NCI-H2196 (cell line): ENCODE measurements around the gene KSR1.

ENCODE experiments used
- DNase-seq: peaks from one replicate; lab custom pipeline; 2025; ENCODE audit not compliant: unreplicated experiment; lab: John Stamatoyannopoulos, UW

KSR1 gene

DNA sequence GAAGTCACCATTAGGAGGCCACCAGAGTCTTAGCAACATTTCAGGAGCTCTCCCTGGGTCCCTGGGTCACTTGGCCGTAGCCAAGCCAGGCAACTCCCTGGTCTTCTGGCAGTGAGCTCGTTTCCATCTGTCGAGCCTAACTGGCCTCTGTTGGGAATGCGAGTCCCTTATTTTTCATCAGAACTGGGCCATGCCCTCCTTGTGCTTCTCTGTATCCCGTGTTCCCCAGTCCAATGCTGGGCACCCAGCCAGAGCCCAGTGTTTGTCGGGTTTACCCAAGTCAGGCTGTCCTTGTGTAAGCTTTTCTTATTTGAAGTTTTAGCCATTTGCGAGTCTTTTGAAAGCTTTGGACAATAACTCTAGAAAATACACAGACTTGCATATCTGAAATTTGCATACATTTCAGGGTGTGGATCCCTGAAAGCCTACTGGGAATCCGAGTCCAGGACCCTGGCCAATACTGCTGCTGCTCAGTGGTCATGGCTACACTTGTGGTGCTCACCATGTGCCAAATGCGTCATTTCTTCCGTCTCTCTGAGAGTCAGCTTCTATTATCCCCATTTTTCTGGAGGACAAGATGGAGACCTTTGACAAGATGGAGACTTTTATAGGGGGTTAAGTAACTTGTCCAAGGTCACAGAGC lies 93.1 kb downstream of the KSR1 start:
- DNase-seq = no peak

GRCh38 chr17:27550291-27550930 lies 94.2 kb downstream of the KSR1 start:
- no peak for DNase-seq

DNA sequence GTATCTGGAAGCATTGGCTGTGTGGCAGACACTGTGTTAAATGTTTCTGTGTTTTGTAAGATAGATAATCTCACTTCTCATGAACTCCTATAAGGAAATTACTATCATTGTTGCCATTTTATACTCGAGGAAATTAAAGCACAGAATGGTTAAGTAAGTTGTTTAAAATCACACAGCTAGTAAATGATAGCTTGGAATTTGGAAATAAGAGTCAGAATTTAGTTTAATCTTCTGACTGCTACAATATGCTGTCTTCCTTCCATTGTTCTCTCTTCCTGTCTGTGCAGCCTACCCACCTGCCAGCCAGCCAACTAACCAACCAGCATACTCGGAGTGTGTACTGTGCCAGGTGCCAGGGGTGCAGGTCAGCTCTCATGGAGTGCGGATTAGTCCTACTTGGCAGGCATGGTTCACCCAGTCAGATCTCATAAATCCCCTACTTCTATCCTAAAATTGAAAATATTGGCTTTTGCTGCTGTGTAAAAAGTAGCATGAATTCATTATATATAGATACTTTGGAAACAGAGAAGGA lies 94.8 kb downstream of the KSR1 start:
- DNase-seq = no peak

DNA sequence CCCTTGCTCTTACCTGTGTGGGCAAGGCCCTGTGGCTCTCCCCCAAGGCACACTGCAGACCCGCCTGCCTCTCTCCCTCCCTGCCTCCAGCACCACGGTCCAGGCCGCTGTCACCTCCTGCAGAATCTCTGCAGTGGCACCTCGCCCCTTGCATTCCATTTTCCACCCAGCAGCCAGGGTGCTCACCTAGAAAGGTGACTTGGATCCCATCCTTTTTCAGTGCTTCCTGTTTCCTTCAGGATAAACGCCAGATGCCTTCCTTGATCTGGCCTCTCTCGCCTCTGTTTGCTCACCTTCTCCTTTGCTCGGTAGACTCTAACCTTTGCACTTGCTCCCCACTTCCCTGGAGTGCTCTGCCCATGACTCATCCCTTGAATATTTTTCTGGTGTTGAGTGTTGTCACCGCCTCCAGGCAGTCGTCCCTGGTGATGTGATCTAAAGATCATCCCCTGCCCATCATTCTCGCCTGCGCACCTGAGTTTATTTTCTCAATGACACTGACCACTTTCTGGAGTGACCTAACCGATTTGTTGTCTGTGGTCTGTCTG lies 95.5 kb downstream of the KSR1 start:
- DNase-seq = no peak

GRCh38 chr17:27552276-27552732 lies 96.1 kb downstream of the KSR1 start:
- DNase-seq = no peak

DNA sequence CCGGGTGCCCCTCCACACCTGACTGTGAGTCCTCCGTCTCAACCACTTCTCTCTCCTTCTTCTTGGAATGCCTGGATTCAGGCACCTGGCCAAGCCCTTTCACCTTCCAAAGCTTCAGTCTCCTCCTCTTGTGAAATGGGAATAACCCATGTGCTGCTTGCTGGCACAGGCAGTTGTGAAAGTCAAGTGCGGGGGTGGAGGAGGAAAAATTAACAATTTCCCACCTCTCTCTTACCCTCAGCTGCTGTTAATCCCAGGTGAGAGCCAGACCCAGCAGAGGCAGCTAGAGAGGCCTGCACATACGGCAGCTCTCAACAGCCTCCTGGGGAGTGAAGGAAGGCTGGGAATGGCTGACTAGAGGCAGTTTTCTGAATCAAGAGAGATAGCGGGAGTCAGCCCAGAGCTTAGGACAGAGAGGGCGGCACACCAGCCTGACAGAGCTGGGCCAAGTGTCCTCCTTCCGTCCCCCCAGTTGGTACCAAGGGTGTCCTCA lies 96.8 kb downstream of the KSR1 start:
- DNase-seq = no peak

- DNase-seq = no peak
Observed at GRCh38 chr17:27554152-27554551, 97.9 kb downstream of the KSR1 start.

DNA sequence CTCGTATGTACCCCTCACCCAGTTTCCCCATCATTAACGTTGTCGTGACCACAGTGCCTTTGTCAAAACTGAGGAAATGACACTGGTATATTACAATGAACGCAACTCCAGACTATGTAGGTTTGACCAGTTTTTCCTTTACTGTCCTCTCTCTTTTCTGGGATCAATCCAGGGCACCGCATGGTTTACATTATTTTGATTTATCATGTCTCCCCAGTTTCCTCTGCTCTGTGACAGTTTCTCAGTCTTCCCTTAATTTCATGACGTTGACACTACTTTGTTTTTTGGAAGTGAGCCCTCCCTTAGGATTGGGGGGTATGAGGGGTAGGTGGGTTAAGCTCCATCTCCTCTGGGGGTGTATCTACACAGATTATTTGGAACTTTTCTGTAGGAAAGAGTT lies 98.7 kb downstream of the KSR1 start:
- DNase-seq = no peak

DNA sequence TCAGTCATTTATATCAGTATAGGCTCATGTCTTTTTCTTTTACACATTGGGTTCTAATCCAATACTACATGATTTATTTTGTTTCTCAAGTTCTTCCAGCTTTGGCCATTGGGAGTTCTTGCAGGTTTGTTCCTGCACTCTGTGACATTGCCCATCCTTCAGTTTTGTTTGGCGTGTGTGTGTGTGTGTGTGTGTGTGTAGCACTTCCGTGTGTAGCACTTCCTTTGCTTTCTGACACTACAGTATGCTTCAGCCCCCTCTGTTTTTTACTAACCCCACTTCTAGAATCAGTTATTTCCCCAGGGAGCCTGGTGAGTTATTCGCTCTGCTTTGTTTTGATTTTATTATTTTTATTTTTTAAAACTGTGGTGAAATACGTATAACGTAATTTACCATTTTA lies 99.1 kb downstream of the KSR1 start:
- no peak for DNase-seq

DNA sequence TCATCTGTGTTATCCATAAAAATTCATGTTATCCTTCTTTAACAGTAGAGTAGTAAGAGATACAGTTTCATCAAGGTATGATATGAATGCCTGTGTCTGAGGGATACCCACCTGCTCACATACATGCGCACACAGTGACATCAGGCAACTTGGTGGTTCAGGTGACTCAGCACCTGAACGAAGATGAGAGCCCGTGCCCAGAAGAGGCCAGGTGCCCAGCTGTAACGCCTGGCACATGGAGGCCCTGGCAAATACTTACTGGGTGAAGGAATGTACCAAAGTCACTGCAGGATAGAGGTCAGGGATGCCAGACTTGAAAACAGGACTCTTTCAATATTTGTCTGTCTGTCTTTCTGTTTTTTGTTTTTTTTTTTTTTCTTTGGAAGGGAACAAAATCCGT lies 102.1 kb downstream of the KSR1 start:
- peak; percentile 9 for DNase-seq

DNA sequence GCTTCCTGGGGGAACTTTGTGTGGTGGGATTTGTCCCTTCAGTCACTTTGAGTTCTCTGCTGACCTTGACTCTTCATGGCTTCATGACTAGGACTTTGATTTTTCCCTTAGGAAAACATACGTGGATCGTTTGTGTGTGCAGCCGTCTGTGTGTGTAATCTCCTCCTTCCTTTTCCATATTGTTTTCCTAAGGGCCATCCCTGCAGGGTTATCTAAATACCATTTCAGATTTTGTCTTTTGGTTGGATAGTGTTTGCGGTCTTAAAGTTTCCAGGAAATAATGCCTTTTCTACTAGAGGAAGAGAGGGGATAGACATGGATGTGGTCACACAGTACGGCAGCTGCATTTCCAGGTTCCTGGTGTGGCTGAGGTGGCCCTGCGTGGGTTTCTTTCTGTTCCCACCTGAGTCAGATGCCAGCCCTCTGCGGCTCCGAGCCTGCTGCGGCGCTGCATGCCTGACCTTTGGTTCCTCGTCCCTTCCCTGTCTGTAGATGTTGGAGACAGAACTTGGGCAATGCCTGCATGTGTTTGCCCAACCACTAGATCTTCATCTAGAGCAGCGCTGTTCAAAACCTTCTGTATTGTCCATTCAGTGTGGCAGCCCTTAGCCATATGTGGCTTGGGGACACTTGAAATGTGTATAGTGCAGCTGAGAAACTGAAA lies 102.7 kb downstream of the KSR1 start:
- no peak for DNase-seq

GRCh38 chr17:27559506-27560481 lies 103.5 kb downstream of the KSR1 start:
- DNase-seq = no peak

- no peak for DNase-seq
Observed at GRCh38 chr17:27560668-27561067, 104.4 kb downstream of the KSR1 start.

DNA sequence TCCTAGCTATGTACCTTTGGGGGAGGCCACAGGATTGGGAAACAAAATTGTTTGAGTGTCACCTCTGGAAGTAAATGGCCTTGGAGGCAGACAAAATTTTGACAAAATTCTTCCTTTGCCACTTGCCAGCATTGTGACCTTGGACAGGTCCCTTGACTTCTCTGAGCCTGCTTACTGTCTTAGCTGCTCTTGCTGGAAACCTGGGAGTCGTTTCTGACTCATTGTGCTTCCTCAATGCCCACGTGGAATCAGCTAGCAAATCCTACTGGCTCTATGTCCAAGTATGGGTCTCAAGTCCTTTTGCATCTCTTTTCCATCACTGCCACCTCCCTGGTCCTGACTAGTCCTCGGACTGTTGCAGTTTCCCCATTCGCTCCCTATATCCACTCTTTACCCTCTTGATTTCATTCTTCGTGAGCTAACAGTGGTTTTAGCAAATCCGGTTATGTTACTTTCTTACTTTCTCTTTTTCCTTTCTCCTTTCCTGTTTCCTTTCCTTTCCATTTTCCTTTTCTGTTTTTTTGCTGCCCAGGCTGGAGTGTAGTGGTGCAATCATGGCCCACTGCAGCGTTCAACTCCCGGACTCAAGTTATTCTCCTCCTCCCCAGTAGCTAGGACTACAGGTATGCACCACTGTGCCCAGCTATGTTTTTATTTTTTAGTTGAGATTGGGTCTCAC lies 106.7 kb downstream of the KSR1 start:
- DNase-seq = no peak

DNA sequence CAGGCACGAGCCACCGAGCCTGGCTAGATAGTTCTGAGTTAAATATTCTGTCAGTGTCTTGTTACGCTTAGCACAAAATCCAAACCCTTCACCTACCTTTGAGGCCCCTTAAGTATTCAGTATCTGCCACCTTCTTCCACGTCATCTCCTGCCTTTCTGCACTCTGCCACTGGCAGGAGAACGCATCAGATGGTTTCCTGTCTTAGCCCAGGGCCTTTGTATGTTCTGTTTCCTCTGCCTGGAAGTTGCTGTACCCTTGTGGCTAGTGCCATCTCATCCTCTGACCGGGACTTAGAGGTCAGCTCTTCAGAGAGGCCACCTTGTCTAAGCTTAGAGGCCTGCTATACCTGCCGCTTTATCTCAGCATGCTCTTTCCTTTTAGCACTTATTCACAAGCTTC lies 107.3 kb downstream of the KSR1 start:
- no peak for DNase-seq

DNA sequence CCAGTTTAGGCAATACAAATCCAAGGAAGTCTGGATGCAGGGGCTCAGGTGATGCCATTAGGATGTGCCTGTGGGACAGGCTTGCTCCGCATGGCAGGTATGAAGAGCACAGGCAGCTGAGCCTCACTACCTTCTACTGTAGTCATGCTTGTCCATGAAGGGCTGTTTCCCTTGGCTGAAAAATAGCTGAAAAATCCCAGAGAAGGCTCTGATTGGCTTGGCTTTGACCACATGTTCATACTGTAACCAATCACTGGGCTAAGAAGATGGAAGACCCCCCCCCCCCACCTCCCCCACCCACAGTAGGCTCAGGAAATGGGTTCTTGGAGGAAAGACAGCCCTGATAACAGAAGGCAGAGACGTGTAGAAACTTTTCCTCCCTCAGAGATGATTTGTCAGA lies 108.2 kb downstream of the KSR1 start:
- DNase-seq = no peak

GRCh38 chr17:27565874-27566670 lies 109.8 kb downstream of the KSR1 start:
- DNase-seq = no peak

- no peak for DNase-seq
Observed at GRCh38 chr17:27566671-27567562, 110.7 kb downstream of the KSR1 start.
